Activated naive CD8-positive, alpha-beta T cell treated with anti-CD3 and anti-CD28 coated beads, Interleukin-2, amount 10 ng/mL, durations not matched to agents 7 days and 5 days (primary cell): ENCODE data around the gene PHLDB2. TPM values are rescaled to one million over a fixed set of nuclear protein-coding genes. Genes with fewer than 3 reads are reported as not detected.

ENCODE experiments used
- ATAC-seq: fragments of 150-1000 bp; cut with Tn5 transposase; one replicate; pipeline ENCODE4 v1.10.0; 2021; ENCODE audit warnings: low read depth, moderate library complexity
- POLR2A ChIA-PET: fragments of 350-600 bp; sonication (Branson Sonifier 250); formaldehyde crosslinking; loops from one replicate; lab custom pipeline; 2021; ENCODE audit warnings: antibody characterized with exemption; lab: Charles Lee
- DNase-seq: peaks from one replicate; pipeline ENCODE4 v3.0.0; 2021
- H3K27ac Mint-ChIP-seq: one replicate; pipeline ENCODE4 v1.8.0; 2022; ENCODE audit warnings: mild to moderate bottlenecking, mixed read lengths
- H3K27me3 Mint-ChIP-seq: one replicate; pipeline ENCODE4 v1.8.0; 2022; ENCODE audit warnings: mild to moderate bottlenecking, moderate library complexity, mixed read lengths
- H3K36me3 Mint-ChIP-seq: one replicate; pipeline ENCODE4 v1.8.0; 2021; ENCODE audit warnings: mild to moderate bottlenecking, mixed read lengths
- H3K4me1 Mint-ChIP-seq: one replicate; pipeline ENCODE4 v1.8.0; 2021; ENCODE audit warnings: mixed read lengths
- H3K4me3 Mint-ChIP-seq: one replicate; pipeline ENCODE4 v1.8.0; 2022; ENCODE audit warnings: mild to moderate bottlenecking, moderate library complexity, mixed read lengths
- H3K9me3 Mint-ChIP-seq: one replicate; pipeline ENCODE4 v1.8.0; 2021; ENCODE audit warnings: mixed read lengths
- total RNA-seq, 2 experiments: library from RNA; stranded (reverse); gene quantifications; one replicate each; pipeline ENCODE4 v1.2.3, GENCODE V29; 2021

Gene PHLDB2
- total RNA-seq, 2 experiments from 2014 or later = 5.1 TPM

- Mint-ChIP-seq H3K36me3 (peaks cover 4% of the 10 kb centered on the region), H3K27me3 (no peaks in the 10 kb centered on the region), H3K9me3 (no peaks in the 10 kb centered on the region), H3K4me1 (peaks cover 26% of the 10 kb centered on the region), H3K4me3 (peak within 1 kb of the TSS; percentile 74), H3K27ac (no peak within 1 kb of the TSS)
- POLR2A ChIA-PET = interaction anchor here (0.7 kb wide), 1 partner anchor 19 kb away, joined by 3 read pairs; no protein-coding TSS in a partner anchor
- ATAC-seq = no peak
- no peak for DNase-seq
These were observed 139.8 kb downstream of the PHLDB2 start, which contains the start of gene TAGLN3 for GRCh38 chr3:111998636-111999483. Gene TAGLN3 (plus strand): TSS chr3:111998922. CDS start chr3:111999423, 501 bp downstream.

GRCh38 chr3:111999484-112000324 lies 140.6 kb downstream of the PHLDB2 start:
- Mint-ChIP-seq H3K36me3 (peaks cover 4% of the 10 kb centered on the region), H3K9me3 (no peaks in the 10 kb centered on the region), H3K4me3 (peak overlapping the region; percentile 74), H3K4me1 (peaks cover 27% of the 10 kb centered on the region), H3K27ac (no peak overlapping the region), H3K27me3 (no peaks in the 10 kb centered on the region)
- ATAC-seq = no peak
- POLR2A ChIA-PET = interaction anchor here (0.7 kb wide), 1 partner anchor 20 kb away, joined by 3 read pairs; no protein-coding TSS in a partner anchor
- DNase-seq = no peak

- H3K27ac Mint-ChIP-seq = no peak overlapping the region
- POLR2A ChIA-PET = no interaction called here
These were observed 141.3 kb downstream of the PHLDB2 start for GRCh38 chr3:112000367-112000771.

GRCh38 chr3:112000966-112001365 lies 141.9 kb downstream of the PHLDB2 start:
- Mint-ChIP-seq H3K9me3 (no peaks in the 10 kb centered on the region), H3K4me1 (peaks cover 29% of the 10 kb centered on the region), H3K36me3 (no peaks in the 10 kb centered on the region), H3K4me3 (no peak overlapping the region), H3K27me3 (no peaks in the 10 kb centered on the region), H3K27ac (no peak overlapping the region)
- no peak for ATAC-seq
- DNase-seq = no peak
- POLR2A ChIA-PET = no interaction called here

More at GRCh38 chr3:112000367-112000771, 141.3 kb downstream of the PHLDB2 start:
- no peaks in the 10 kb centered on the region for H3K9me3 Mint-ChIP-seq
- DNase-seq = no peak
- H3K4me3 Mint-ChIP-seq = no peak overlapping the region
- no peaks in the 10 kb centered on the region for H3K36me3 Mint-ChIP-seq
- no peak for ATAC-seq
- no peaks in the 10 kb centered on the region for H3K27me3 Mint-ChIP-seq
- H3K4me1 Mint-ChIP-seq = peaks cover 29% of the 10 kb centered on the region

GRCh38 chr3:112001526-112001925 lies 142.5 kb downstream of the PHLDB2 start:
- ATAC-seq = no peak
- no peak overlapping the region for H3K27ac Mint-ChIP-seq

GRCh38 chr3:112002096-112002971 lies 143.3 kb downstream of the PHLDB2 start:
- Mint-ChIP-seq H3K27me3 (no peaks in the 10 kb centered on the region), H3K4me1 (peaks cover 29% of the 10 kb centered on the region), H3K36me3 (no peaks in the 10 kb centered on the region), H3K4me3 (peak overlapping the region; percentile 13), H3K9me3 (no peaks in the 10 kb centered on the region), H3K27ac (no peak overlapping the region)
- POLR2A ChIA-PET = interaction anchor here (1.0 to 1.7 kb wide), 2 partner anchors 13 to 23 kb away, joined by 3 to 6 read pairs; partner anchors contain the start of gene ABHD10
- DNase-seq (no peak), ATAC-seq (peak; percentile 41)

More at GRCh38 chr3:112001526-112001925, 142.5 kb downstream of the PHLDB2 start:
- Mint-ChIP-seq H3K36me3 (no peaks in the 10 kb centered on the region), H3K27me3 (no peaks in the 10 kb centered on the region), H3K4me3 (no peak overlapping the region), H3K9me3 (no peaks in the 10 kb centered on the region), H3K4me1 (peaks cover 29% of the 10 kb centered on the region)
- POLR2A ChIA-PET = interaction anchor here (1.7 kb wide), 1 partner anchor 23 kb away, joined by 6 read pairs; the partner anchor contains the start of gene ABHD10
- DNase-seq = no peak

- Mint-ChIP-seq H3K27ac (no peak overlapping the region), H3K4me1 (peaks cover 27% of the 10 kb centered on the region), H3K27me3 (no peaks in the 10 kb centered on the region), H3K36me3 (no peaks in the 10 kb centered on the region), H3K9me3 (no peaks in the 10 kb centered on the region), H3K4me3 (no peak overlapping the region)
- no peak for ATAC-seq
- no peak for DNase-seq
- POLR2A ChIA-PET = interaction anchor here (1.5 to 1.7 kb wide), 2 partner anchors 9 to 25 kb away, joined by 5 to 6 read pairs; partner anchors contain the start of gene ABHD10
These were observed 144.4 kb downstream of the PHLDB2 start for GRCh38 chr3:112003321-112004080.

- POLR2A ChIA-PET = interaction anchor here (1.5 kb wide), 1 partner anchor 9 kb away, joined by 5 read pairs; no protein-coding TSS in a partner anchor
- ATAC-seq (no peak), DNase-seq (no peak)
- peaks cover 23% of the 10 kb centered on the region for H3K4me1 Mint-ChIP-seq
- H3K36me3 Mint-ChIP-seq = no peaks in the 10 kb centered on the region
- no peak overlapping the region for H3K27ac Mint-ChIP-seq
- no peaks in the 10 kb centered on the region for H3K27me3 Mint-ChIP-seq
- no peak overlapping the region for H3K4me3 Mint-ChIP-seq
- H3K9me3 Mint-ChIP-seq = no peaks in the 10 kb centered on the region
These were observed 145.1 kb downstream of the PHLDB2 start for GRCh38 chr3:112004187-112004586.

- Mint-ChIP-seq H3K27me3 (no peaks in the 10 kb centered on the region), H3K4me3 (no peak overlapping the region), H3K27ac (no peak overlapping the region), H3K36me3 (no peaks in the 10 kb centered on the region), H3K4me1 (peaks cover 22% of the 10 kb centered on the region), H3K9me3 (no peaks in the 10 kb centered on the region)
- POLR2A ChIA-PET = no interaction called here
- DNase-seq (no peak), ATAC-seq (no peak)
These were observed 145.6 kb downstream of the PHLDB2 start for GRCh38 chr3:112004669-112005068.

- Mint-ChIP-seq H3K4me1 (peaks cover 20% of the 10 kb centered on the region), H3K9me3 (no peaks in the 10 kb centered on the region), H3K4me3 (no peak overlapping the region), H3K36me3 (no peaks in the 10 kb centered on the region), H3K27me3 (no peaks in the 10 kb centered on the region), H3K27ac (no peak overlapping the region)
- ATAC-seq (no peak), DNase-seq (no peak)
- POLR2A ChIA-PET = no interaction called here
These were observed 146.1 kb downstream of the PHLDB2 start for GRCh38 chr3:112005091-112005672.

GRCh38 chr3:112007633-112008032 lies 148.6 kb downstream of the PHLDB2 start:
- no peak overlapping the region for H3K4me3 Mint-ChIP-seq
- no peaks in the 10 kb centered on the region for H3K36me3 Mint-ChIP-seq
- H3K27ac Mint-ChIP-seq = no peak overlapping the region
- ATAC-seq = no peak
- no peak for DNase-seq
- H3K4me1 Mint-ChIP-seq = peaks cover 13% of the 10 kb centered on the region
- POLR2A ChIA-PET = interaction anchor here (1.5 kb wide), 1 partner anchor 28 kb away, joined by 9 read pairs; the partner anchor contains the start of gene ABHD10
- no peaks in the 10 kb centered on the region for H3K9me3 Mint-ChIP-seq
- H3K27me3 Mint-ChIP-seq = no peaks in the 10 kb centered on the region
